HG02571 (cell line): ENCODE data around the gene DNMBP.
"Not testable (repeated sequence)": the region's sequence is repeated elsewhere in the genome, so short reads cannot be mapped to it uniquely, and the experiment has no call there.

Experiments used
- ATAC-seq: cut with Tn5 transposase; IDR thresholded peaks from one replicate; pipeline ENCODE4 v1.9.1; 2021; ENCODE audit warnings: mild to moderate bottlenecking, moderate library complexity; ENCODE audit not compliant: unreplicated experiment

The DNMBP gene

GRCh38 chr10:99867250-99867649 is 142.5 kb downstream of the DNMBP start:
- ATAC-seq = not testable (repeated sequence)

- ATAC-seq = not testable (repeated sequence)
These were observed 146.1 kb downstream of the DNMBP start for GRCh38 chr10:99863535-99864240.

- ATAC-seq = no peak
These were observed 149.3 kb downstream of the DNMBP start for GRCh38 chr10:99860466-99860865.

GRCh38 chr10:99859585-99859984 is 150.2 kb downstream of the DNMBP start:
- ATAC-seq = no peak

- no peak for ATAC-seq
These were observed 150.9 kb downstream of the DNMBP start for GRCh38 chr10:99858849-99859248.

- ATAC-seq = no peak
These were observed 154.2 kb downstream of the DNMBP start for GRCh38 chr10:99855479-99856071.

- no peak for ATAC-seq
These were observed 154.9 kb downstream of the DNMBP start for GRCh38 chr10:99854860-99855259.

- no peak for ATAC-seq
These were observed 156.1 kb downstream of the DNMBP start for GRCh38 chr10:99853655-99854054.

GRCh38 chr10:99852481-99853213 is 157.1 kb downstream of the DNMBP start:
- no peak for ATAC-seq

- no peak for ATAC-seq
These were observed 157.9 kb downstream of the DNMBP start for GRCh38 chr10:99851825-99852224.

- no peak for ATAC-seq
These were observed 158.9 kb downstream of the DNMBP start for GRCh38 chr10:99850767-99851340.

GRCh38 chr10:99850021-99850766 is 159.6 kb downstream of the DNMBP start:
- no peak for ATAC-seq

- no peak for ATAC-seq
These were observed 160.2 kb downstream of the DNMBP start for GRCh38 chr10:99849536-99849935.

- ATAC-seq = no peak
These were observed 160.7 kb downstream of the DNMBP start for GRCh38 chr10:99849057-99849456.

- ATAC-seq = peak; percentile 66
These were observed 163.8 kb downstream of the DNMBP start for GRCh38 chr10:99845837-99846382.

GRCh38 chr10:99844433-99844955 is 165.3 kb downstream of the DNMBP start:
- no peak for ATAC-seq

- ATAC-seq = no peak
These were observed 166.4 kb downstream of the DNMBP start for GRCh38 chr10:99843310-99843709.

GRCh38 chr10:99841746-99842145 is 168.0 kb downstream of the DNMBP start:
- ATAC-seq = no peak

GRCh38 chr10:99840859-99841258 is 168.9 kb downstream of the DNMBP start:
- not testable (repeated sequence) for ATAC-seq

GRCh38 chr10:99836711-99837110 is 173.0 kb downstream of the DNMBP start:
- no peak for ATAC-seq
